GDM1 (cell line): Measurements from ENCODE around the gene NAA16.
"Not testable (repeated sequence)": the region's sequence is repeated elsewhere in the genome, so short reads cannot be mapped to it uniquely, and the experiment has no call there.

ENCODE experiments used
- DNase-seq: peaks from one replicate; lab custom pipeline; 2025; lab: John Stamatoyannopoulos, UW

NAA16 gene

GRCh38 chr13:41310963-41311405, at the start of gene NAA16:
NAA16 (plus strand) TSS chr13:41311267; CDS start chr13:41311529, 262 bp downstream.
- DNase-seq: peak; percentile 94

DNA sequence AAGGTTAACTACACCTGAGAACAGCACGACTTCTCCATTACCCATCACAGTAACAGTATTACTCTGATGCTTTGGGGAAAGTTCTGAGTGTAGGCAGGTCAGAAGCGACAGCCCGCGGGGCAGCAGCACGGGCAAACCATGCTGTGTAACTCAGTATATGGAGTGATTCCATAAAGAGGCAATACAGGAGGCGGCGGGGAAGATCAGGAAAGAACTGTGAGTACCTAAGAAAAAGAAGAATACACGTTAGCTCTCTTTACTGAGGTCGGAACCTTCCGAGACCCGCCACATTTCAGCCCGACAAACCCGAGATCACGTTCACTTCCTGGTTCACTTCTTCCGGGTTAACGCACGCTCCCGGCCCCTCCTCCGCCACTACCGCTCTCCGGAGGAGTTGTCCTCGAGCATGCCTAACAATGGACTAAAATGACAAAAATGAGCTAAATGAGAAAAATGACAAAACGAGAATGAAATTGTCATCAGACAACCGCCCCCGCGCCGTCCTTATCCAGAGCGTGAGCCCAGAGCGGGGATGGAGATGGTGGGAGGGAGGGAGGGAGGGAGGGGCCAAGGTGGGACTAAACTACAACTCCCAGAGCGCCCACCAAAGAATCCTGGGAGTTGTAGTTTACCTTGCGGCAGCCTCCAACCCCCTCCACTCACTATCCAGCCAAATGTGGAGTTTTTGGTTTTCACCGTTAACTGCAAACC, 47.7 kb upstream of the NAA16 start, which contains the start of gene MTRF1:
TSS of gene MTRF1 (minus strand) at position 316 of the 711 bp plus-strand sequence. CDS start 2,669 bp downstream, outside the sequence.
- peak; percentile 78 for DNase-seq

DNA sequence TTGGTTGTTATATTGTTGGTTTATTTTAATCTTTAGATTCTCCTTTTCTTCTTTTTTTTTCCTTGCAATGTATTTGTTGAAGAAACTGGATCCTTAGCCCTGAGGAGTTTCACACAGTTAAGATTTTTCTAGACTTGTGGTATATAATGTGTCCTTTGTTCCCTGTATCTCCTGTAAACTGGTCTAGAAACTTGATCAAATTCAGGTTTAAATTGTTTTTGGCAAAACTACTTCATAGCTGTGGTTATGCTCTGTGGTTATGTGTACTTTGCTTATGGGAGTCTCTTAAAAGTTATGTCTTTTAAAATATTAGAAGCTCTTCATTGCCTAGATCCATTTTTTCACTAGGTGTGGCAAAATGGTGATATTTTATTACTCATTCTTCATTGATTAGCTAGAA, 44.0 kb upstream of the NAA16 start:
- DNase-seq: no peak

DNA sequence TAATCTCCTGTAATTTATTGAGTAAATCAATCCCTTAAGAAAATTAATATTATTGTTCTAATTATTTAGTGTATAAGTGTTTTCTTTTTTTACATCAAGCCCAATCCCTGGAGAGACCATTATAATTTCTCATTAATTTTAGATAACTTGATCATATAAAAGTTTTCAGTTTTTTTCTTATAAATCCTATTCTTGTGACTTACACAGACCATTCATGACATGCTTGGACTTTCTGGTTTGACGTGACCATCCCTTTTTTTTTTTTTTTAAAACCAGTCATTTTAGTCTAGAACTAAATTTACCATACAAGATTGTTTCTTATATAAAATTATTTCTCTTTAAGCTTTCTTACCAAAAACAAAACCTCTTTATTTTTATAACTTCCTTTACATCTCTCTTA, 42.3 kb upstream of the NAA16 start:
- no peak for DNase-seq

DNA sequence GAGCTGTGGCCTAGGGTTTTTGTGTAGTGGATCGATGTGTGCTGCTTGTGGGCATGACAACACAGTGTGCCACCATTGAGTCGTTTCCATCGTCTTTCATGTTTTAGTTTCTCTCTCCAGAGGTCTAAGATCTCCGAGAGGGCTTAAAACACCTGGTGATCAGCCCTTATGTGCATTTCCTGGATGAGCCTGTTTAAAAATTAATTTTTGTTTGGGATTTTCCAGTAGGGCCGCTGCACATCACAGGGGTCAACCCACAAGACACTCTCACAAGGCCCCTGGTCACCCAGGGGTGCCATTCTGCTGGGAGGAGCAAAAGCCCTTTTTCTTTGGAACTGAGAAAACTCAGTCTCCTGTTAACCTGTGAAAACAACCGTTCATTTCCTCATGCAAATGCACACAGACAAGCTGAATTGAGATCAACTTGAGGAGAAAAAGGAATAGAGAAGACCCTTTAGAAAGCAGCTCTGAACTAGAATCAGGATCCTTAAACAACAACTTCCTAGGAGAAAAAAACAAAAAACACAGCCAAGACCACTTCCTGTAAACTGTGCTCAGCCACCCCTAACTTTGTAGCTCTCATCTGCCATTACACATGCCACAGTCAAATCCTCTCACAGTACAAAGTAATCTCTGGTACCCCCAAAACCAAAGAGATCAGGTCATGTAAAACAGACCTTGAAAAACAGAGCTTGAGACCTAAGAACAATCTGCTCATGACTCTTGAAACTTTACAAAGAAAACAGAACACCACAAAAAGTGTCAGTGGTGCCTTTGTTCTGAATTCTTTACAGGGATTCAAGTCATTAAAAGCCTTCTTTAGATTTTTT, 39.4 kb upstream of the NAA16 start:
- no peak for DNase-seq

DNA sequence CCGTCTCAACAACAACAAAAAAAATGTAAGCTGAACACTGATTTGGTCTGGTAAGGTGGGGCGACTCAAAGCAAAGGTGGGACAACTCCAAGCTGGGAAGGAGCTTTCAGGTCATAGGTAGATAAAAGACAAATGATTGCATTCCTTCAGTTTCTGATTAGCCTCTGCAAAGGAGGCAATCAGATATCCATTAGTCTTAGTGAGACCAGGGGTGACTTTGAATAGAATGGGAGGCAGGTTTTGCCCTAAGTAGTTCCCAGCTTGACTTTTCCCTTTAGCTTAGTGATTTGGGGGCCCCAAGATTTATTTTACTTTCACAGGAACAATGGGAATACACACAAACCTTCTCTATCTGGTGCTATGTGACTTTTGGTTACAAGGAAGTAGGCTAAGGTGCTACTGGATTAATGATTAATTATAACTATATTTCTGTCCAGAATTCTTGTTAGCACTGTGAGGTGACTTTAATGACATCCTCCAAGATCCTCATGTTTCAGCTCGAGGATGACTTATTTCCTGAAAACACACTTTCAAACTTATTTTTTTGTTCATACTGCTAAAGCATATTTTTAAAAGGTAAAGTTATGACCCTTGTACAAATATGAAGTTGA, 37.1 kb upstream of the NAA16 start:
- DNase-seq: no peak

- no peak for DNase-seq
These were observed 36.2 kb upstream of the NAA16 start for GRCh38 chr13:41274881-41275280.

DNA sequence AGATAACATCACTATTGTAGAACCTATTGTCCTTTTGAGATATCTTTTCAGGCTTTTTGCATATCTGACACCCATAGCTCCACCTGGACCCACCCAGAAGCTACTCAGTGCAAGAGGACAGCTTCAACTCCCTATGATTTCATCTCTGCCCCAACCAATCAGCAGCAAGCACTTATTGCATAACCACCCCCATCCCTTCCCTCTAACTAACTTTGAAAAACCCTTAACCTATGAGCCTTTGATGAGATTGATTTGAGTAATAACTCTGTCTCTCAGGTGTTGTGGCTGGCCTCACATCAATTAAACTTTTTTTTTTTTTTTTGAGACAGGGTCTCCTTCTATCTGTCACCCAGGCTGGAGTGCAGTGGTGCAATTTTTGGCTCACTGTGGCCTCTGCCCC, 34.2 kb upstream of the NAA16 start:
- no peak for DNase-seq

GRCh38 chr13:41279156-41279555, 31.9 kb upstream of the NAA16 start:
- not testable (repeated sequence) for DNase-seq

DNA sequence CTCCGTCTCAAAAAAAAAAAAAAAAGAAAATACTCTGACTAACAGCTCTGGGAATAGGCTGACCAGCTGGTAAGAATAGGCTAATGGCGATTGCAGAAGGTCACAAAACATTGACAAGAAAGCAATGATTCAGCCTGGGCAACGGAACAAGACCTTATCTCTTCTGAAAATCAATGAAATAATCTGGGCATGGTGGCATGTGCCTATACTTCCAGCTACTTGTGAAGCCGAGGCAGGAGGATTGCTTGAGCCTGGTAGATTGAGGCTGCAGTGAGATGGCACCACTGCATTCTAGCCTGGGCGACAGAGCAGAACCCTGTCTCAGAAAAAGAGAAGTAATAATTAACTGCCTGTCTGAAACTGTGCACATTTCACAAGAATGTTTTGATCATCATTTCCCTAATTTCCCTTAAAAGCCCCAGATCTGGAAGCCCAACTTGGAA, 28.9 kb upstream of the NAA16 start:
- DNase-seq: peak; percentile 22

DNA sequence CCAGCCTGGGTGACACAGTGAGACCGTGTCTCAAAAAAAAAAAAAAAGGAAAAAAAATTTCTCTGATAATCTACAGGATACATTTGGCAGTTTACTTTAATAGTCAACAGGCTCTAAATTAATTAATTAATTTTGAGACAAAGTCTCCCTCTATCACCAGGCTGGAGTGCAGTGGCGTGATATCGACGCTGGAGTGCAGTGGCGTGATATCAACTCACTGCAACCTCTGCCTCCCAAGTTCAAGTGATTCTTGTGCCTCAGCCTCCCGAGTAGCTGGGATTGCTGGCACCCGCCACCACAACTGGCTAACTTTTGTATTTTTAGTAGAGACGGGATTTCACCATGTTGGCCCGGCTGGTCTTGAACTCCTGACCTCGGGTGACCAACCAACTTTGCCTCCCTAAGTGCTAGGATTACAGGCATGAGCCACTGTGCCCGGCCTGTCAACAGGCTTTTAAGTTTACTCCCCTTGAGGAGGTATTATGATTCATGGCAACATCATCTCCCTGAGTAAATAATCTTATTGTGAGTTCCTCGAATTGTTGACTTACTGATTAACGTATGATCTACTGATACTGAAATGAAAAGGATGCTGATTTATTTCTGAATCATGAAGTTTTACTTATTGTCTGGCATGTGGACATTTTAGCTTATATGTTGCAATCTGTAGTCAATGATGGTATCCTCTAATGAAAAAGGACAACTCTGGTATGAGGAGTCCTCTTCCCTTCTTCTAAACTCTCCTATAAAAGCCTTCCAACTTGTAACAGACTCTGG, 26.4 kb upstream of the NAA16 start:
- no peak for DNase-seq

GRCh38 chr13:41286370-41286769, 24.7 kb upstream of the NAA16 start:
- no peak for DNase-seq

DNA sequence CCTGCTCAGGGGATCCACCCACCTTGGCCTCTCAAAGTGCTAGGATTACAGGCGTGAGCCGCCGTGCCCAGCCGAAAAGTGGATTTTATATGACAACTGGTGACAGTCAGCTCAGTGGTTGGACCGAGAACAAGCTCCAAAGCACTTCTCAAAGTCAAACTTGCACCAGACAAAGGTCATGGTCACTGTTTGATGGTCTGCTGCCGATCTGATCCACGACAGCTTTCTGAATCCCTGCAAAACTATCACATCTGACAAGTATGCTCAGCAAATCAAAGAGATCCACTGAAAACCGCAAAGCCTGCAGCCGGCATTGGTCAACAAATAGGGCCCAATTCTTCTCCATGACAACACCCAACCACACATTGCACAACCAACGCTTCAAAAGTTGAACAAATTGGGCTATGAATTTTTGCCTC, 21.6 kb upstream of the NAA16 start:
- no peak for DNase-seq

- DNase-seq: no peak
These were observed 19.8 kb upstream of the NAA16 start for GRCh38 chr13:41291246-41291645.

DNA sequence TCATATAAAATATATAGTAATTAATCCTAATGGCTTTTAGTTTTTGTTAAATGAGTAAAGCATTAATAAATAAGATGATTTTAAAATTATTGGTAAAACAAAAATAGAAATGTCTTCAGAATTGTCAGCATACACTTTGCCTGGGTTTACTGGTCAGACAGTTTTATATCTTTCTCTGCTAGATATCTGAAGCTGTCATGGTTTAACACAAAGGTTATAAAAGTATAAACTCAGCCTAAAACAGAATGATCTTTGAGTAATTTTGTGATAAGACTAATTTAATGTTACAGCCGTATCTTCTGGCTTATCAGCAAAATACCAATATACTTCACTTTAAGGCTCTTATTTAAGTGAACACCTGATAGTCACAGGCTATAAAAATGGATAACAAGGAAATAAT, 17.8 kb upstream of the NAA16 start:
- no peak for DNase-seq

- no peak for DNase-seq
These were observed 16.2 kb upstream of the NAA16 start for GRCh38 chr13:41294914-41295313.

- no peak for DNase-seq
These were observed 15.1 kb upstream of the NAA16 start for GRCh38 chr13:41295973-41296372.

- DNase-seq: no peak
These were observed 14.0 kb upstream of the NAA16 start for GRCh38 chr13:41296879-41297646.

DNA sequence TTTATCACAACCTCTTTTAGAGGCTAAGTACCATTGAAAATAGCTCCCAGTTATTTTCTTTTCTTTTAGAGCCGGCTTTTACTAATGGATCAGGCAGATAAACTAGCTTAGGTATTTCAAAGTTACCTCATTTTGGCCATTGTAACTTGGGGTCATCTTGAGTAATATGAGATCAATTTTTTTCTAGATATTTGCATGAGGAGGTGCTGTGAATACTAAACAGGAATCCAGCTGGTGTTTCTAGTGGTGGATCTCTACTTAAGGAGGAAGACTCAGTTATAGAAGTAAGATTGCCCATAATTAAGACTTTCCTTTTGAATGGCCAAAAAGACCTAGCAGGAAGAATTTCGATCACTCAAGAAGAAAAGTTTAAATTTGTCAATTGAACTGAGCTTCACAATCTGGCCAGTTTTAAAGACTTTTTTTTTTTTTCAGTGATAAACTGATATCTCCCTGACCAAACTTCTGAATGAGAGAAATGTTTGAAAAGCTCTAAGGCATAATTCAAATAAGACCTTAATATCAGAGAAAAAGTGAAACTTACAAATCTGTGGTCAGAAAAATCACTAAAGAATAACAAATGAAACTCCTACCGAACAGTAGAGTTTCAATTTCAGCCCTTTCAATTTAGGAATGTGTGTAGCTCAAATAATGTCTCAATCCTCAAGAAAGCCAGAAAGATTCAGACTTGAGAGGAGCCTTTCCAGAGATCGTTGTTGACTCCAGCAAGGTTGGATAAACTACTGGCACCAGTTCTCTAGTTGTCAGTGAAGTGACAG, 11.6 kb upstream of the NAA16 start:
- no peak for DNase-seq

- no peak for DNase-seq
These were observed 8.3 kb upstream of the NAA16 start for GRCh38 chr13:41302743-41303142.
